ENCODE data around the gene QPRT.
"Not testable (repeated sequence)": the region's sequence is repeated elsewhere in the genome, so short reads cannot be mapped to it uniquely, and the experiment has no call there.

The QPRT gene

DNA sequence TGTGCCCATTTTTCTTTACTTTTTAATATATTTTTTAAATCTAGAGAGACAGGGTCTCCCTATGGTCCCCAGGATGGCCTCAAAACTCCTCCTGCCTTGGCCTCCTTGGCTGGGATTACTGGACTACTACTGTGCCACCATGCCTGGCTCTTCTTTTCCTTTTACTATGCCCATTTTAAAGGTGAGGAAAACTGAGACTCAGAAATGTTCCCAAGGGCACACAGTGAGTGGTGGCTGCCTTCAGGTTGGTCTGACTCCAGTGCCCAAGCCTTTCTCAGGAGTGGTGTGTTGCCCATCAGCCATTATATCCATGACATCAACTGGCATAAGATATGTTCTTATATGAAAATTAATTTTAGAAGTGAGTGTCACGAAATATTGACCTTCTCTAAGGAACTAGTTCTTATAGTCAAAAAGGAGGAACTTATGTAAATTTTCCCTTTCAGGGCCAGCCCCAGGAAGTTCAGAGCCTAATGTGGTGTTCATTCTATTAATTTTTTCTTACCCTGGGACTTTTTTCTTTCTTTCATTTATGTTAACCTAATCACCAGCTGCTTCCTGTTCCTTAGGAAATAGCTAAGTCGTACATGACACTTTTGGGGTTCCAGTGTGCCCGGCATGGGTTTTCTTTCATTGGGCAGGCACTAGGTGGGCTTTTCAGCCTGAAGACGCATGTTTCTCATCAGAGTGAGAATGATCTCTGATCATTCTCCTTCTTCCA is 33.8 kb upstream of the QPRT start:
- Histone ChIP-seq H3K36me3 (ENCODE audit: insufficient read depth, low read length) (no peaks in the 10 kb centered on the region), H3K9me3 (ENCODE audit: low read depth, low read length) (no peaks in the 10 kb centered on the region), H3K27ac (no peak overlapping the region), H3K4me3 (no peak overlapping the region), H3K9ac (ENCODE audit: insufficient read length) (no peak overlapping the region)
- TF ChIP-seq FOXP2 (optimal IDR thresholded peaks at IDR 0.05; ENCODE audit: control extremely low read depth, extremely low read length, insufficient read depth) = no peak
- TF ChIP-seq POLR2AphosphoS5 (IDR thresholded peaks at IDR 0.05; ENCODE audit: borderline replicate concordance, low read depth, low read length) = no peak
- TF ChIP-seq EZH2 (IDR thresholded peaks at IDR 0.05) = no peak
- no peak for DNase-seq (ENCODE audit: low read depth, low spot score)

DNA sequence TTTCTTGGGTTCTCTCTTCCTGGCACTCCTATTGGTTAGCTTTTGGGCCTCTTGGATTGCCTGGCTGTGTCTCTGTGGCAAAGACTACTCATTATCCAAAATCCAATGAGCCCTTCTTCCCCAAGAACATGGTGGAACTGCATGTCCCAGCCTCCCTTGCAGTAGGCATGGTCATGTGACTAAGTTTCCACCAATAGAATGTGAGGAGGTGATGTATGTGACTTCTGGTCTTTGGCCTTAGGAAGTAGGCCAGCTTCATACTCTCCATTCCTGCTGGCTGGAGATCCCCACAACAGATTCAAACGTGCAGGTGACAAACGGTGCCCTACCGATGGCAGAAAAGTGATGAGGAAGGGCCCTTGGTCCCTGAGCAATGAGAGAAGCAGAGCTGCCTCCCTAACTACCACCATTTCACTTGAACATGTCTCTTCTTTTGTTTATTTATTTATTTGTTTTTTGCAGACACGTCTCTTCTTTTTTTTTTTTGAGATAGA is 33.2 kb upstream of the QPRT start:
- Histone ChIP-seq H3K4me3 (no peak overlapping the region), H3K27ac (no peak overlapping the region), H3K9ac (ENCODE audit: insufficient read length) (no peak overlapping the region), H3K36me3 (ENCODE audit: insufficient read depth, low read length) (no peaks in the 10 kb centered on the region), H3K9me3 (ENCODE audit: low read depth, low read length) (no peaks in the 10 kb centered on the region)
- DNase-seq (ENCODE audit: low read depth, low spot score) = no peak
- no peak for TF ChIP-seq FOXP2 (optimal IDR thresholded peaks at IDR 0.05; ENCODE audit: control extremely low read depth, extremely low read length, insufficient read depth)

DNA sequence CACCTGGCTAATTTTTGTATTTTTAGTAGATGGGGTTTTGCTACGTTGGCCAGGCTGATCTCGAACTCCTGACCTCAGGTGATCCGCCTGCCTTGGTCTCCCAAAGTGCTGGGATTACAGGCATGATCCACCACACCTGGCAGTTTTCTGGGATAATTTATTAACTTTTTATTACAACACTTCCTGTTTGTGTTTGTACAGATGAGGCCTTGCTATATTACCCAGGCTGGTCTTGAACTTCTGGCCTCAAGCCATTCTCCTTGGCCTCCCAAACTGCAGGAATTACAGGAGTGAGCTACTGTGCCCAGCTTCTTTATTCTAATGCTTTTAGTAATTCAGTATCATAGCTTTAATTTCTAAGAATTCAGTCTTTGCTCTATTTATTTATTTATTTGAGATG is 32.0 kb upstream of the QPRT start:
- H3K27ac ChIP-seq = no peak overlapping the region
- H3K4me3 ChIP-seq = no peak overlapping the region
- H3K9me3 ChIP-seq (ENCODE audit: low read depth, low read length) = no peaks in the 10 kb centered on the region
- DNase-seq (ENCODE audit: low read depth, low spot score) = no peak
- TF ChIP-seq EZH2 (IDR thresholded peaks at IDR 0.05) (no peak), POLR2AphosphoS5 (IDR thresholded peaks at IDR 0.05; ENCODE audit: borderline replicate concordance, low read depth, low read length) (no peak), FOXP2 (optimal IDR thresholded peaks at IDR 0.05; ENCODE audit: control extremely low read depth, extremely low read length, insufficient read depth) (no peak)
- H3K9ac ChIP-seq (ENCODE audit: insufficient read length) = no peak overlapping the region
- H3K36me3 ChIP-seq (ENCODE audit: insufficient read depth, low read length) = no peaks in the 10 kb centered on the region

DNA sequence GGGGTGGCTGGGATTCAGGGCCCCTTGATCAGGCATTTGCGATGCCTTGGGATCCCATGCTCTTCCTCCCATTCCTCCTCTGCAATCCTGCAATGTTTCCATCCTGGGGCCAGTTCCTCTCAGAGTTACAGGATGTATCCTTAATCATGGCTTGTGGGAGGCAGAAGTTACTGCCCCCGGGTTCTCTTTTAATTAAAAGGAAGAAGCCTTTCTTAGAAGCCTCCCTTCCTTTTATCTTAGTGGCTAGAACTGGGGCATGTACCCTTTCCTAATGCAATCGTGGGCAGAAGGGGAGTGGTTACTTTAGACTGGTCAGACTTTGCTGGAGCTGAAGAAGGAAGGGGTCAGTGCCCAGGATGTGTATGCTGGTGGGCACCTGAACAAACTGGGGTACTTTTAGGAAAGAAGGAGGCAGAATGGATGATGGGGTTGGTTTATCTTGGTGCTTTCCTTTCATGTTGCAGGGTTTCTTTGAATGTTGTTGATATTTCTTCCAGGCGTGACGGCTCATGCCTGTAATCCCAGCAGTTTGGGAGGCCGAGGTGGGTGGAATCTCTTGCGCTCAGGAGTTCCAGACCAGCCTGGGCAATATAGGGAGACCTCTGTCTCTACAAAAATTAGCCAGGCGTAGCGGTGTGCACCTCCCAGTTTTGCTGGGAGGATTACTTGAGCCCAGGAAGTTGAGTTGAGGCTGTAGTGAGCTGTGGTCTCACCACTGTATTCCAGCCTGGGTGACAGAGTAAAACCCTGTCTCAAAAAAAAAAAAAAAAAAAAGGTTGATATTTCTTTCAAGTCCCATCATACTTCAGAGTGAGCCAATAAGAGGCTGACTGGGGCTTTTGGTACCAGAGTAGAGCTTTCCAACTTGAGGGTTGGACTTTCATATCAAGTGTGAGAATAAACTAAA is 29.1 kb upstream of the QPRT start:
- TF ChIP-seq EZH2 (IDR thresholded peaks at IDR 0.05) = no peak
- no peak for TF ChIP-seq POLR2AphosphoS5 (IDR thresholded peaks at IDR 0.05; ENCODE audit: borderline replicate concordance, low read depth, low read length)
- TF ChIP-seq FOXP2 (optimal IDR thresholded peaks at IDR 0.05; ENCODE audit: control extremely low read depth, extremely low read length, insufficient read depth) = no peak
- no peak for DNase-seq (ENCODE audit: low read depth, low spot score)
- H3K27ac ChIP-seq = no peak overlapping the region

DNA sequence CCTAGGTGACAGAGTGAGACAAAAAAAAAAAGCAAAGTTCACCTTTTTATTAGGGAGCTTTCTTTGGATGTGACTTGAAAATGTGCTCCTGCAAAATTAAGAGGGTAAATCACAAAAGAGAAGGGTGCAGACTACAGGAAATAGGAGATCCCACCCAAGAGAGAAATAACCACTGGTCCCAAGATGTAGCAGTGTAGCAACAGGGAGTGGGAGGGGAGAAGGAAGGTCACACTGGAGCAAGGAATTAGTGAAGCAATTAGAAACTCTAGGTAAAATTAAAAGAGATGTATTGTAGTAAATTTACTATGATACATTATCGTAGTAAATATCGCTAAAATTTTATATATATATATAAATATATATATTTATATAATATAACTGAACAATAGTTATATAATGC is 28.2 kb upstream of the QPRT start:
- DNase-seq (ENCODE audit: low read depth, low spot score) = no peak
- Histone ChIP-seq H3K36me3 (ENCODE audit: insufficient read depth, low read length) (no peaks in the 10 kb centered on the region), H3K9ac (ENCODE audit: insufficient read length) (no peak overlapping the region), H3K9me3 (ENCODE audit: low read depth, low read length) (no peaks in the 10 kb centered on the region), H3K4me3 (no peak overlapping the region), H3K27ac (no peak overlapping the region)
- TF ChIP-seq FOXP2 (optimal IDR thresholded peaks at IDR 0.05; ENCODE audit: control extremely low read depth, extremely low read length, insufficient read depth) (no peak), POLR2AphosphoS5 (IDR thresholded peaks at IDR 0.05; ENCODE audit: borderline replicate concordance, low read depth, low read length) (no peak), EZH2 (IDR thresholded peaks at IDR 0.05) (no peak)

More for the DNA sequence above, 29.1 kb upstream of the QPRT start:
- Histone ChIP-seq H3K9ac (ENCODE audit: insufficient read length) (no peak overlapping the region), H3K36me3 (ENCODE audit: insufficient read depth, low read length) (no peaks in the 10 kb centered on the region), H3K4me3 (no peak overlapping the region), H3K9me3 (ENCODE audit: low read depth, low read length) (no peaks in the 10 kb centered on the region)

DNA sequence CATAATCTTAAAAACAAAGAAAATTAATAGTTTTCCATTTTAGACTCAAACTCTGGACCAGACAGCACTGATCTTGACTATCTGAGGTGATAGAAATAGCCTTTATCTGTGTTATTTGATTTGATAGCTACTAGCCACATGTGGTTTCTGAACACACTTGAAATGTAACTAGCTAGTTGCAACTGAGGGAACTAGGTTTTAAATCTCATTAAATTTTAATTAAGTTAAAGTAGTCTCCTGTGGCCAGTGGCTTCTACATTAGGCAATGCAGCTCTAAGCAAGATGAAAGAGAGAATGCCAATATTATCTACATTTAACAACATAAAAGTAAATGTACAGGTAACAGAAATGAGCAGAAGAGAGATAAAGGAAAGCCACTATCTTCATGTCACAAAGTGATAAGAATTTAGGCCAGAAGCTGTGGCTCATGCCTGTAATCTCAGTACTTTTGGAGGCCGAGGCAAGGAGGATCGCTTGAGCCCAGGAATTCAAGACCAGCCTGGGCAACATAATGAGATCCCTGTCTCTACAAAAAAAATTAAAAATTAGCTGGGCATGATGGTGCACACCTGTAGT is 27.1 kb upstream of the QPRT start:
- H3K9me3 ChIP-seq (ENCODE audit: low read depth, low read length) = no peaks in the 10 kb centered on the region
- DNase-seq (ENCODE audit: low read depth, low spot score) = no peak
- TF ChIP-seq EZH2 (IDR thresholded peaks at IDR 0.05) (no peak), POLR2AphosphoS5 (IDR thresholded peaks at IDR 0.05; ENCODE audit: borderline replicate concordance, low read depth, low read length) (no peak), FOXP2 (optimal IDR thresholded peaks at IDR 0.05; ENCODE audit: control extremely low read depth, extremely low read length, insufficient read depth) (no peak)
- no peak overlapping the region for H3K9ac ChIP-seq (ENCODE audit: insufficient read length)
- no peak overlapping the region for H3K4me3 ChIP-seq
- no peaks in the 10 kb centered on the region for H3K36me3 ChIP-seq (ENCODE audit: insufficient read depth, low read length)
- H3K27ac ChIP-seq = no peak overlapping the region

DNA sequence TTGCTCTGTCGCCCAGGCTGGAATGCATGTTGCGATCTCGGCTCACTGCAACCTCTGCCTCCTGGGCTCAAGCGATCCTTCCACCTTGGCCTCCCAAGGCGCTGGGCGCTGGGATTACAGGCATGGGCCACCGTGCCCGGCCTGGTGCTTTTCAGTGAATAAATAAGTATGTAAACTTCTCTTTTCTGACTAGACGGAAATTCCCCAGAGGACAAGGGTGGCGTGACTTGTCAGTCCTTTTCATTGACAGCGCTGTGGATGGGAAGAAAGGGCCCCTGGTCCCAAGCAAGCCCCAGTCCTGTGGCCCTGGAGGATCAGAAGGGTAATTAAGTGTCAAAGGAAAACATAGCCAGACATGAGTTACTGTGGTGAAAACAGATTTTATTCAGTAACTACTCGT is 25.5 kb upstream of the QPRT start:
- no peak overlapping the region for H3K9ac ChIP-seq (ENCODE audit: insufficient read length)
- no peak overlapping the region for H3K27ac ChIP-seq
- no peak for TF ChIP-seq FOXP2 (optimal IDR thresholded peaks at IDR 0.05; ENCODE audit: control extremely low read depth, extremely low read length, insufficient read depth)
- no peaks in the 10 kb centered on the region for H3K9me3 ChIP-seq (ENCODE audit: low read depth, low read length)
- no peak for DNase-seq (ENCODE audit: low read depth, low spot score)
- no peak overlapping the region for H3K4me3 ChIP-seq
- no peaks in the 10 kb centered on the region for H3K36me3 ChIP-seq (ENCODE audit: insufficient read depth, low read length)

DNA sequence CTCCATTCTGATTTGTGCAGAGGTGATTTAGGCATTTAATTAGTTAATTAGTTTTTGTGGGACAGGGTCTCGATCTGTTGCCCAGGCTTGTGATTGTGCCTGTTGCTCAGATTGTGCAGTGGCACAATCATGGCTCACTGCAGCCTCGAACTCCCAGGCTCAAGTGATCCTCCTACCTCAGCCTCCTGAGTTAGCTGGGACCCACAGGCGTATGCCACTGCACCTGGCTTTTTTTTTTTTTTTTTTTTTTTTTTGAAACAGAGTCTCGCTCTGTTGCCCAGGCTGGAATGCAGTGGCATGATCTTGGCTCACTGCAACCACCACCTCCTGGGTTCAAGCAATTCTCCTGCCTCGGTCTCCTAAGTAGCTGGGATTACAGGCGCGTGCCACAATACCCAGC is 25.1 kb upstream of the QPRT start:
- not testable (repeated sequence) for H3K4me3 ChIP-seq; H3K27ac ChIP-seq; H3K36me3 ChIP-seq (ENCODE audit: insufficient read depth, low read length); H3K9ac ChIP-seq (ENCODE audit: insufficient read length); H3K9me3 ChIP-seq (ENCODE audit: low read depth, low read length); DNase-seq (ENCODE audit: low read depth, low spot score)
